ENCODE measurements around the gene MYMK. TPM values are rescaled to one million over a fixed set of nuclear protein-coding genes. Genes with fewer than 3 reads are reported as not detected.

Gene MYMK
- total and polyA plus RNA-seq, 2 experiments from 2014 or later: not detected

DNA sequence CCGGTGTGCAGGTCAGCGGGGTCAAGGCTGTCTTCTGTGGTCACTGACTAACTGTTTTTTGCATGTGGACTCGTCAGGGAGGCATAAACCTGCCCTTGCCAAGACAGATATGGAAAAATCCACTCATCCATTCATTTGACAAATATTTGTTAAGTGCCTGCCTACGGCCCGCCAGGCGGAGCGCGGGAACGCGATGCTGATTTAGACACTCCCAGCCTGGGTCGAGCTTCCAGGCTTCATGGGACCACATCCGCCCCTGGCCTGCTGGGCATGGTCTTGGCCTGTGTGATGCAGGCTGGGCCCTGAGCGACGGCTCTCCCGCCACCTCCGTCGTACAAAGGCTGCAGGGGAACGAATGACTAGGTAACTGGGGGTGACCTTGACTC lies 18.1 kb downstream of the MYMK start:
- H3K4me1 Mint-ChIP-seq: peaks cover 18% of the 10 kb centered on the region
- no peaks in the 10 kb centered on the region for H3K27me3 ChIP-seq (ENCODE audit: insufficient read depth)
- no peak for TF ChIP-seq EZH2 (IDR thresholded peaks at IDR 0.05; ENCODE audit: low read depth, unreplicated experiment)
- TF ChIP-seq, protein P1, sequence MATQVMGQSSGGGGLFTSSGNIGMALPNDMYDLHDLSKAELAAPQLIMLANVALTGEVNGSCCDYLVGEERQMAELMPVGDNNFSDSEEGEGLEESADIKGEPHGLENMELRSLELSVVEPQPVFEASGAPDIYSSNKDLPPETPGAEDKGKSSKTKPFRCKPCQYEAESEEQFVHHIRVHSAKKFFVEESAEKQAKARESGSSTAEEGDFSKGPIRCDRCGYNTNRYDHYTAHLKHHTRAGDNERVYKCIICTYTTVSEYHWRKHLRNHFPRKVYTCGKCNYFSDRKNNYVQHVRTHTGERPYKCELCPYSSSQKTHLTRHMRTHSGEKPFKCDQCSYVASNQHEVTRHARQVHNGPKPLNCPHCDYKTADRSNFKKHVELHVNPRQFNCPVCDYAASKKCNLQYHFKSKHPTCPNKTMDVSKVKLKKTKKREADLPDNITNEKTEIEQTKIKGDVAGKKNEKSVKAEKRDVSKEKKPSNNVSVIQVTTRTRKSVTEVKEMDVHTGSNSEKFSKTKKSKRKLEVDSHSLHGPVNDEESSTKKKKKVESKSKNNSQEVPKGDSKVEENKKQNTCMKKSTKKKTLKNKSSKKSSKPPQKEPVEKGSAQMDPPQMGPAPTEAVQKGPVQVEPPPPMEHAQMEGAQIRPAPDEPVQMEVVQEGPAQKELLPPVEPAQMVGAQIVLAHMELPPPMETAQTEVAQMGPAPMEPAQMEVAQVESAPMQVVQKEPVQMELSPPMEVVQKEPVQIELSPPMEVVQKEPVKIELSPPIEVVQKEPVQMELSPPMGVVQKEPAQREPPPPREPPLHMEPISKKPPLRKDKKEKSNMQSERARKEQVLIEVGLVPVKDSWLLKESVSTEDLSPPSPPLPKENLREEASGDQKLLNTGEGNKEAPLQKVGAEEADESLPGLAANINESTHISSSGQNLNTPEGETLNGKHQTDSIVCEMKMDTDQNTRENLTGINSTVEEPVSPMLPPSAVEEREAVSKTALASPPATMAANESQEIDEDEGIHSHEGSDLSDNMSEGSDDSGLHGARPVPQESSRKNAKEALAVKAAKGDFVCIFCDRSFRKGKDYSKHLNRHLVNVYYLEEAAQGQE (IDR thresholded peaks at IDR 0.05; ENCODE audit: unreplicated experiment): no peak
- TF ChIP-seq, protein P2, sequence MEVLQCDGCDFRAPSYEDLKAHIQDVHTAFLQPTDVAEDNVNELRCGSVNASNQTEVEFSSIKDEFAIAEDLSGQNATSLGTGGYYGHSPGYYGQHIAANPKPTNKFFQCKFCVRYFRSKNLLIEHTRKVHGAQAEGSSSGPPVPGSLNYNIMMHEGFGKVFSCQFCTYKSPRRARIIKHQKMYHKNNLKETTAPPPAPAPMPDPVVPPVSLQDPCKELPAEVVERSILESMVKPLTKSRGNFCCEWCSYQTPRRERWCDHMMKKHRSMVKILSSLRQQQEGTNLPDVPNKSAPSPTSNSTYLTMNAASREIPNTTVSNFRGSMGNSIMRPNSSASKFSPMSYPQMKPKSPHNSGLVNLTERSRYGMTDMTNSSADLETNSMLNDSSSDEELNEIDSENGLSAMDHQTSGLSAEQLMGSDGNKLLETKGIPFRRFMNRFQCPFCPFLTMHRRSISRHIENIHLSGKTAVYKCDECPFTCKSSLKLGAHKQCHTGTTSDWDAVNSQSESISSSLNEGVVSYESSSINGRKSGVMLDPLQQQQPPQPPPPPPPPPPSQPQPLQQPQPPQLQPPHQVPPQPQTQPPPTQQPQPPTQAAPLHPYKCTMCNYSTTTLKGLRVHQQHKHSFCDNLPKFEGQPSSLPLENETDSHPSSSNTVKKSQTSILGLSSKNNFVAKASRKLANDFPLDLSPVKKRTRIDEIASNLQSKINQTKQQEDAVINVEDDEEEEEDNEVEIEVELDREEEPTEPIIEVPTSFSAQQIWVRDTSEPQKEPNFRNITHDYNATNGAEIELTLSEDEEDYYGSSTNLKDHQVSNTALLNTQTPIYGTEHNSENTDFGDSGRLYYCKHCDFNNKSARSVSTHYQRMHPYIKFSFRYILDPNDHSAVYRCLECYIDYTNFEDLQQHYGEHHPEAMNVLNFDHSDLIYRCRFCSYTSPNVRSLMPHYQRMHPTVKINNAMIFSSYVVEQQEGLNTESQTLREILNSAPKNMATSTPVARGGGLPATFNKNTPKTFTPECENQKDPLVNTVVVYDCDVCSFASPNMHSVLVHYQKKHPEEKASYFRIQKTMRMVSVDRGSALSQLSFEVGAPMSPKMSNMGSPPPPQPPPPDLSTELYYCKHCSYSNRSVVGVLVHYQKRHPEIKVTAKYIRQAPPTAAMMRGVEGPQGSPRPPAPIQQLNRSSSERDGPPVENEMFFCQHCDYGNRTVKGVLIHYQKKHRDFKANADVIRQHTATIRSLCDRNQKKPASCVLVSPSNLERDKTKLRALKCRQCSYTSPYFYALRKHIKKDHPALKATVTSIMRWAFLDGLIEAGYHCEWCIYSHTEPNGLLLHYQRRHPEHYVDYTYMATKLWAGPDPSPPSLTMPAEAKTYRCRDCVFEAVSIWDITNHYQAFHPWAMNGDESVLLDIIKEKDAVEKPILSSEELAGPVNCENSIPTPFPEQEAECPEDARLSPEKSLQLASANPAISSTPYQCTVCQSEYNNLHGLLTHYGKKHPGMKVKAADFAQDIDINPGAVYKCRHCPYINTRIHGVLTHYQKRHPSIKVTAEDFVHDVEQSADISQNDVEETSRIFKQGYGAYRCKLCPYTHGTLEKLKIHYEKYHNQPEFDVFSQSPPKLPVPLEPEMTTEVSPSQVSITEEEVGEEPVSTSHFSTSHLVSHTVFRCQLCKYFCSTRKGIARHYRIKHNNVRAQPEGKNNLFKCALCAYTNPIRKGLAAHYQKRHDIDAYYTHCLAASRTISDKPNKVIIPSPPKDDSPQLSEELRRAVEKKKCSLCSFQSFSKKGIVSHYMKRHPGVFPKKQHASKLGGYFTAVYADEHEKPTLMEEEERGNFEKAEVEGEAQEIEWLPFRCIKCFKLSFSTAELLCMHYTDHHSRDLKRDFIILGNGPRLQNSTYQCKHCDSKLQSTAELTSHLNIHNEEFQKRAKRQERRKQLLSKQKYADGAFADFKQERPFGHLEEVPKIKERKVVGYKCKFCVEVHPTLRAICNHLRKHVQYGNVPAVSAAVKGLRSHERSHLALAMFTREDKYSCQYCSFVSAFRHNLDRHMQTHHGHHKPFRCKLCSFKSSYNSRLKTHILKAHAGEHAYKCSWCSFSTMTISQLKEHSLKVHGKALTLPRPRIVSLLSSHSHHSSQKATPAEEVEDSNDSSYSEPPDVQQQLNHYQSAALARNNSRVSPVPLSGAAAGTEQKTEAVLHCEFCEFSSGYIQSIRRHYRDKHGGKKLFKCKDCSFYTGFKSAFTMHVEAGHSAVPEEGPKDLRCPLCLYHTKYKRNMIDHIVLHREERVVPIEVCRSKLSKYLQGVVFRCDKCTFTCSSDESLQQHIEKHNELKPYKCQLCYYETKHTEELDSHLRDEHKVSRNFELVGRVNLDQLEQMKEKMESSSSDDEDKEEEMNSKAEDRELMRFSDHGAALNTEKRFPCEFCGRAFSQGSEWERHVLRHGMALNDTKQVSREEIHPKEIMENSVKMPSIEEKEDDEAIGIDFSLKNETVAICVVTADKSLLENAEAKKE (CRISPR knock-in tag; IDR thresholded peaks at IDR 0.05): no peak
- no peak for TF ChIP-seq NANOG (IDR thresholded peaks at IDR 0.05; ENCODE audit: borderline replicate concordance)
- no peak for TF ChIP-seq ZNF331 (CRISPR knock-in tag; IDR thresholded peaks at IDR 0.05; ENCODE audit: low read depth)
- TF ChIP-seq EZH2phosphoT487 (IDR thresholded peaks at IDR 0.05; ENCODE audit: unreplicated experiment): no peak
- TF ChIP-seq ZNF114 (CRISPR knock-in tag; IDR thresholded peaks at IDR 0.05): no peak
- no peak for TF ChIP-seq STAT1 (IDR thresholded peaks at IDR 0.05; ENCODE audit: unreplicated experiment)
- no peaks in the 10 kb centered on the region for H4K20me1 ChIP-seq (replicated peaks; ENCODE audit: insufficient read depth)
- no peaks in the 10 kb centered on the region for H3K79me2 ChIP-seq (replicated peaks; ENCODE audit: insufficient read depth)
- H3K27ac Mint-ChIP-seq: no peak overlapping the region
- no peak overlapping the region for H3K4me3 ChIP-seq
- H3K9me3 Mint-ChIP-seq: peaks cover 19% of the 10 kb centered on the region
- peaks cover 3% of the 10 kb centered on the region; the same call in 1 of the 3 replicates for H3K36me3 Mint-ChIP-seq (ENCODE audit: low read depth)
- H2AFZ ChIP-seq: no peak overlapping the region
- DNase-seq (ENCODE audit: low spot score): no peak
- no peaks in the 10 kb centered on the region for H3K9me2 ChIP-seq (ENCODE audit: insufficient read depth)
- H3K36me3 ChIP-seq (ENCODE audit: insufficient read depth): no peaks in the 10 kb centered on the region
- H3K4me2 ChIP-seq: no peak overlapping the region
- no peak for ATAC-seq
- no peak overlapping the region for H3K4me3 Mint-ChIP-seq
- peaks cover 15% of the 10 kb centered on the region for H3K4me1 ChIP-seq (ENCODE audit: insufficient read depth)
- peaks cover 5% of the 10 kb centered on the region for H3K27me3 Mint-ChIP-seq (ENCODE audit: insufficient read depth, low read depth, poor library complexity)
- H3F3A ChIP-seq (replicated peaks; ENCODE audit: low read depth): no peaks in the 10 kb centered on the region
- H3K27ac ChIP-seq (ENCODE audit: low read depth): no peak overlapping the region

Data from GM23338 (cell line).